GM18517 (cell line): Measurements from ENCODE around the gene ADAMTS13.
"Not testable (repeated sequence)": the region's sequence is repeated elsewhere in the genome, so short reads cannot be mapped to it uniquely, and the experiment has no call there.

Source experiments
- ATAC-seq: cut with Tn5 transposase; IDR thresholded peaks from one replicate; pipeline ENCODE4 v1.9.1; 2021; ENCODE audit warnings: mild to moderate bottlenecking, moderate library complexity; ENCODE audit not compliant: unreplicated experiment

ADAMTS13 gene

GRCh38 chr9:133424187-133424586, 2.0 kb downstream of the ADAMTS13 start:
- no peak for ATAC-seq

- ATAC-seq, result no peak
Measured at GRCh38 chr9:133425049-133425632, 3.0 kb downstream of the ADAMTS13 start.

GRCh38 chr9:133426011-133426410, 3.8 kb downstream of the ADAMTS13 start:
- no peak for ATAC-seq

GRCh38 chr9:133427658-133428348, 5.6 kb downstream of the ADAMTS13 start:
- ATAC-seq, result no peak

GRCh38 chr9:133428617-133429101, 6.5 kb downstream of the ADAMTS13 start:
- no peak for ATAC-seq

GRCh38 chr9:133429214-133429613, 7.0 kb downstream of the ADAMTS13 start:
- ATAC-seq, result no peak

- ATAC-seq, result no peak
Measured at GRCh38 chr9:133429641-133430161, 7.5 kb downstream of the ADAMTS13 start.

- no peak for ATAC-seq
Measured at GRCh38 chr9:133430244-133430643, 8.1 kb downstream of the ADAMTS13 start.

GRCh38 chr9:133433351-133433843, 11.2 kb downstream of the ADAMTS13 start:
- no peak for ATAC-seq

- ATAC-seq, result no peak
Measured at GRCh38 chr9:133436681-133437080, 14.5 kb downstream of the ADAMTS13 start.

- ATAC-seq, result no peak
Measured at GRCh38 chr9:133437753-133438531, 15.8 kb downstream of the ADAMTS13 start.

- no peak for ATAC-seq
Measured at GRCh38 chr9:133439337-133439736, 17.2 kb downstream of the ADAMTS13 start.

- ATAC-seq, result no peak
Measured at GRCh38 chr9:133440874-133441273, 18.7 kb downstream of the ADAMTS13 start.

- ATAC-seq, result no peak
Measured at GRCh38 chr9:133441571-133441970, 19.4 kb downstream of the ADAMTS13 start.

- no peak for ATAC-seq
Measured at GRCh38 chr9:133443248-133443647, 21.1 kb downstream of the ADAMTS13 start.

GRCh38 chr9:133443982-133444381, 21.8 kb downstream of the ADAMTS13 start:
- ATAC-seq, result no peak

- no peak for ATAC-seq
Measured at GRCh38 chr9:133445293-133445969, 23.3 kb downstream of the ADAMTS13 start.

GRCh38 chr9:133448487-133448972, 26.4 kb downstream of the ADAMTS13 start:
- no peak for ATAC-seq

- no peak for ATAC-seq
Measured at GRCh38 chr9:133449760-133450159, 27.6 kb downstream of the ADAMTS13 start.

GRCh38 chr9:133451865-133452264, 29.7 kb downstream of the ADAMTS13 start:
- ATAC-seq, result not testable (repeated sequence)

- ATAC-seq, result no peak
Measured at GRCh38 chr9:133452562-133452961, 30.4 kb downstream of the ADAMTS13 start.
